H1 (cell line): ENCODE measurements around the gene IKZF5.

Experiments used
- ASH2L ChIP-seq: fragments of 200-600, 300-600 bp; sonication (generic); IDR thresholded peaks from one replicate; pipeline ENCODE4 v1.7.1; 2017; ENCODE audit warnings: low read length
- EGR1 ChIP-seq: IDR thresholded peaks from 2 replicates; pipeline ENCODE4 v1.6.1; 2011; ENCODE audit warnings: low read depth, low read length, borderline replicate concordance
- EP300 ChIP-seq, 2 experiments: IDR thresholded peaks; 1 replicate in 1 of 2; 2 replicates in 1 of 2; pipeline ENCODE4 v1.6.1; 2011 to 2012; ENCODE audit warnings: low read depth in 2 of 2, low read length in 2 of 2, mild to moderate bottlenecking in 2 of 2, borderline replicate concordance in 1 of 2, inconsistent platforms in 1 of 2, moderate library complexity in 1 of 2
- EZH2 ChIP-seq: fragments of 200-600 bp; sonication (generic); IDR thresholded peaks from 2 replicates; pipeline ENCODE4 v1.7.1; 2012; ENCODE audit warnings: low read depth, mild to moderate bottlenecking, moderate library complexity, low read length, inconsistent platforms; ENCODE audit not compliant: severe bottlenecking
- GABPA ChIP-seq: IDR thresholded peaks from 2 replicates; pipeline ENCODE4 v1.6.1; 2011; ENCODE audit warnings: mild to moderate bottlenecking, low read length, moderate library complexity, borderline replicate concordance; ENCODE audit not compliant: insufficient read depth
- NRF1 ChIP-seq: IDR thresholded peaks from 2 replicates; pipeline ENCODE4 v1.6.1; 2011; ENCODE audit warnings: mild to moderate bottlenecking, low read depth, low read length, improper control_type of control experiment
- POLR2A ChIP-seq, 2 experiments: IDR thresholded peaks; 1 replicate in 1 of 2; 2 replicates in 1 of 2; pipeline ENCODE4 v1.6.1; 2011; ENCODE audit warnings: low read depth in 2 of 2, low read length in 2 of 2, mild to moderate bottlenecking in 2 of 2; ENCODE audit errors: control extremely low read depth in 1 of 2
- RFX5 ChIP-seq: IDR thresholded peaks from 2 replicates; pipeline ENCODE4 v1.6.1; 2011; ENCODE audit warnings: low read depth, low read length, improper control_type of control experiment, borderline replicate concordance
- SRF ChIP-seq: IDR thresholded peaks from 2 replicates; pipeline ENCODE4 v1.6.1; 2011; ENCODE audit warnings: mild to moderate bottlenecking, low read depth, low read length, moderate library complexity
- YY1 ChIP-seq: IDR thresholded peaks from 2 replicates; pipeline ENCODE4 v1.6.1; 2011; ENCODE audit warnings: low read depth, mild to moderate bottlenecking, low read length
- TF ChIP-seq, protein P1 (sequence below), 3 experiments: IDR thresholded peaks; 1 replicate in 2 of 3; 2 replicates in 1 of 3; pipeline versions ENCODE4 v1.5.1 to v1.6.1; 2011; ENCODE audit warnings: low read length in 3 of 3, mild to moderate bottlenecking in 3 of 3, inconsistent platforms in 2 of 3, low read depth in 1 of 3, moderate library complexity in 1 of 3; ENCODE audit not compliant: insufficient read depth in 1 of 3; ENCODE audit errors: control extremely low read depth in 1 of 3
- TF ChIP-seq, protein P2 (sequence below): IDR thresholded peaks from 2 replicates; pipeline ENCODE4 v1.6.1; 2012; ENCODE audit warnings: inconsistent platforms

DNA sequence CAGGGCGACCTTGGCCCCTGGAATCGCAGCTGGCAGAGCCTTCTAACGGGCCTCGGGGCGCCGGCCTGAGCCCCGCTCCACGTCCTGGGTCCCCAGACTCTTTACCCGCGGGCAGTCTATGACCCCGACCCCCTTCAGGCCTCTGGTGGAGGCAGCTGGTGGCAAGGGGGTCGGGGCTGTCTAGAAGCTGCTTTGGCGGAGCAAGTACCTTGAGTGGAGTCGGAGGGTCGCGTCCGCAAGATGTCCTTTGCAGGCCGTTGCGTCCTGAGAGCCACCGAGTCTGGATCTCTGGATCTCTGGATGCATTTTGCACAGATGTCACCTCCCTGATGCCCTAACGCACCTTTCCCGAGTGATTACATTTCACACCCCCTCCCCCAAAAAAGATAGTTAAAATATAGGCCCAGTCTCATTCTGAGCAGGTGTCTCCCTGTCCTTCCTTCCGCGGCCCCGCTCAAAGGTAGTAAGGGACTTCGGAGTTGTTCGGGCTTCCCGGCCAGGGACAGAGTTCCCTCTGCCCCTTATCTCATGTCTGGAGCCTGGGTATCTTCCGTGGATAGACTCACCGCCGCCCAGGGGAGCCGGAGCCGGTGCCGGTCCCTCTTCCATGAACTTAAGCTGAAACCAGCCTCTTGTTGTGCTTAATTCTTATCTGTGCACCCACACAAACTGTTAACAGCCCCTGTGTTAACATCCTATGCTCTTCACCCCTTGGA is 668 bp upstream of the IKZF5 start:
- TF ChIP-seq, protein P1, sequence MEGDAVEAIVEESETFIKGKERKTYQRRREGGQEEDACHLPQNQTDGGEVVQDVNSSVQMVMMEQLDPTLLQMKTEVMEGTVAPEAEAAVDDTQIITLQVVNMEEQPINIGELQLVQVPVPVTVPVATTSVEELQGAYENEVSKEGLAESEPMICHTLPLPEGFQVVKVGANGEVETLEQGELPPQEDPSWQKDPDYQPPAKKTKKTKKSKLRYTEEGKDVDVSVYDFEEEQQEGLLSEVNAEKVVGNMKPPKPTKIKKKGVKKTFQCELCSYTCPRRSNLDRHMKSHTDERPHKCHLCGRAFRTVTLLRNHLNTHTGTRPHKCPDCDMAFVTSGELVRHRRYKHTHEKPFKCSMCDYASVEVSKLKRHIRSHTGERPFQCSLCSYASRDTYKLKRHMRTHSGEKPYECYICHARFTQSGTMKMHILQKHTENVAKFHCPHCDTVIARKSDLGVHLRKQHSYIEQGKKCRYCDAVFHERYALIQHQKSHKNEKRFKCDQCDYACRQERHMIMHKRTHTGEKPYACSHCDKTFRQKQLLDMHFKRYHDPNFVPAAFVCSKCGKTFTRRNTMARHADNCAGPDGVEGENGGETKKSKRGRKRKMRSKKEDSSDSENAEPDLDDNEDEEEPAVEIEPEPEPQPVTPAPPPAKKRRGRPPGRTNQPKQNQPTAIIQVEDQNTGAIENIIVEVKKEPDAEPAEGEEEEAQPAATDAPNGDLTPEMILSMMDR (IDR thresholded peaks at IDR 0.05; ENCODE audit: control extremely low read depth in 1 of 3, insufficient read depth in 1 of 3, low read depth in 1 of 3, low read length in 3 of 3), result no peak
- TF ChIP-seq NRF1 (no peak), YY1 (no peak), EGR1 (no peak), EZH2 (peak; percentile 31), ASH2L (no peak), POLR2A (IDR thresholded peaks at IDR 0.05; ENCODE audit: control extremely low read depth in 1 of 2, low read depth in 2 of 2, low read length in 2 of 2) (no peak), GABPA (0 out of 2 replicates have a peak, but pooled peaks have one; percentile 1), RFX5 (no peak), SRF (no peak), EP300 (IDR thresholded peaks at IDR 0.05; ENCODE audit: borderline replicate concordance in 1 of 2, low read depth in 2 of 2, low read length in 2 of 2) (no peak)
- TF ChIP-seq, protein P2, sequence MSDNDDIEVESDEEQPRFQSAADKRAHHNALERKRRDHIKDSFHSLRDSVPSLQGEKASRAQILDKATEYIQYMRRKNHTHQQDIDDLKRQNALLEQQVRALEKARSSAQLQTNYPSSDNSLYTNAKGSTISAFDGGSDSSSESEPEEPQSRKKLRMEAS, result no peak
